Panc1 (cell line): ENCODE data around the gene MED23.

Experiments used
- POLR2AphosphoS5 ChIP-seq: IDR thresholded peaks from 2 replicates; pipeline ENCODE4 v1.6.1; 2012; ENCODE audit warnings: mild to moderate bottlenecking, low read depth, low read length, moderate library complexity
- SIN3A ChIP-seq: IDR thresholded peaks from 2 replicates; pipeline ENCODE4 v1.6.1; 2012; ENCODE audit warnings: low read depth, mild to moderate bottlenecking, low read length, moderate library complexity, borderline replicate concordance; ENCODE audit not compliant: insufficient read depth
- TCF7L2 ChIP-seq: IDR thresholded peaks from 2 replicates; pipeline ENCODE4 v1.6.1; 2011; ENCODE audit warnings: mild to moderate bottlenecking, low read depth, low read length, inconsistent platforms
- TF ChIP-seq, protein P1 (sequence below): fragments of 450-650 bp; IDR thresholded peaks from 2 replicates; pipeline ENCODE4 v1.5.1; 2017; ENCODE audit warnings: mild to moderate bottlenecking

DNA sequence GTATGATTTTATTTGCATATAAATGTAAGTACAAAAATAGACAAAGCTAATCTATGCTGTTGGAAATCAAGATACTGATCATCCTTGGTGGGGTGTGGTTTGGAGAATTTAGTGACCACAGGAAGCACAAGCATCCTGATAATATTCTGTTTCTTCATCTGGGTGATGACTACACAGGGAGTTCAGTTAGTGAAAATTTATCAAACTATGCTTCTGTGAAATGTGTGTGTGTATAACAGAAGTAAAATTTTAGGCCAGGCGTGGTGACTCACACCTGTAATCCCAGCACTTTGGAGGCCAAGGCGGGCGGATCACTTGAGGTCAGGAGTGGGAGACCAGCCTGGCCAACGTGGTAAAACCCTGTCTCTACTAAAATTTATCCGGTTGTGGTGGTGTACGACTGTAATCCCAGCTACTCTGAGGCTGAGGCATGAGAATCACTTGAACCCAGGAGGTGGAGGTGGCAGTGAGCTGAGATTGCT lies 29.6 kb upstream of the MED23 start:
- TF ChIP-seq, protein P1, sequence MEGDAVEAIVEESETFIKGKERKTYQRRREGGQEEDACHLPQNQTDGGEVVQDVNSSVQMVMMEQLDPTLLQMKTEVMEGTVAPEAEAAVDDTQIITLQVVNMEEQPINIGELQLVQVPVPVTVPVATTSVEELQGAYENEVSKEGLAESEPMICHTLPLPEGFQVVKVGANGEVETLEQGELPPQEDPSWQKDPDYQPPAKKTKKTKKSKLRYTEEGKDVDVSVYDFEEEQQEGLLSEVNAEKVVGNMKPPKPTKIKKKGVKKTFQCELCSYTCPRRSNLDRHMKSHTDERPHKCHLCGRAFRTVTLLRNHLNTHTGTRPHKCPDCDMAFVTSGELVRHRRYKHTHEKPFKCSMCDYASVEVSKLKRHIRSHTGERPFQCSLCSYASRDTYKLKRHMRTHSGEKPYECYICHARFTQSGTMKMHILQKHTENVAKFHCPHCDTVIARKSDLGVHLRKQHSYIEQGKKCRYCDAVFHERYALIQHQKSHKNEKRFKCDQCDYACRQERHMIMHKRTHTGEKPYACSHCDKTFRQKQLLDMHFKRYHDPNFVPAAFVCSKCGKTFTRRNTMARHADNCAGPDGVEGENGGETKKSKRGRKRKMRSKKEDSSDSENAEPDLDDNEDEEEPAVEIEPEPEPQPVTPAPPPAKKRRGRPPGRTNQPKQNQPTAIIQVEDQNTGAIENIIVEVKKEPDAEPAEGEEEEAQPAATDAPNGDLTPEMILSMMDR: no peak
- TF ChIP-seq POLR2AphosphoS5 (no peak), SIN3A (no peak), TCF7L2 (no peak)
